Sigmoid colon (tissue), 4 donors: ENCODE data around the gene OTOF.

Experiments used
- EP300 ChIP-seq, 4 donors: sonication (generic); formaldehyde crosslinking; IDR thresholded peaks; one replicate each; pipeline ENCODE4 v1.6.1; 2017; ENCODE audit warnings: antibody characterized with exemption in 4 of 4
- POLR2A ChIP-seq, 2 donors: fragments of 450-650 bp; IDR thresholded peaks; one replicate each; pipeline ENCODE4 v1.6.1; 2016; ENCODE audit warnings: antibody characterized with exemption in 2 of 2, mild to moderate bottlenecking in 2 of 2, moderate library complexity in 2 of 2

- TF ChIP-seq POLR2A (IDR thresholded peaks at IDR 0.05) (no peak), EP300 (IDR thresholded peaks at IDR 0.05) (no peak)
Observed at GRCh38 chr2:26494199-26494598, 16.3 kb upstream of the OTOF start.
